GM12892 (cell line): Measurements from ENCODE around the gene SLC39A9.
A peak's percentile ranks its signal among the peaks of the same experiment; 100 is the strongest.

Source experiments
- DNase-seq: peaks from one replicate; pipeline ENCODE4 v3.0.0; 2011; ENCODE audit not compliant: insufficient read length
- FAIRE-seq: peaks from 2 replicates; lab custom pipeline; 2011; peaks lifted over from hg19 to GRCh38; lab: Jason Lieb, UNC
- POLR2A ChIP-seq: IDR thresholded peaks from 2 replicates; pipeline ENCODE4 v1.6.1; 2011; ENCODE audit warnings: low read depth, low read length, control low read depth
- POLR2AphosphoS5 ChIP-seq: IDR thresholded peaks from 2 replicates; pipeline ENCODE4 v1.6.1; 2011; ENCODE audit warnings: low read depth, low read length, control low read depth
- TAF1 ChIP-seq: IDR thresholded peaks from 2 replicates; pipeline ENCODE4 v1.6.1; 2011; ENCODE audit warnings: low read depth, mild to moderate bottlenecking, control low read depth, low read length, borderline replicate concordance

The SLC39A9 gene

DNA sequence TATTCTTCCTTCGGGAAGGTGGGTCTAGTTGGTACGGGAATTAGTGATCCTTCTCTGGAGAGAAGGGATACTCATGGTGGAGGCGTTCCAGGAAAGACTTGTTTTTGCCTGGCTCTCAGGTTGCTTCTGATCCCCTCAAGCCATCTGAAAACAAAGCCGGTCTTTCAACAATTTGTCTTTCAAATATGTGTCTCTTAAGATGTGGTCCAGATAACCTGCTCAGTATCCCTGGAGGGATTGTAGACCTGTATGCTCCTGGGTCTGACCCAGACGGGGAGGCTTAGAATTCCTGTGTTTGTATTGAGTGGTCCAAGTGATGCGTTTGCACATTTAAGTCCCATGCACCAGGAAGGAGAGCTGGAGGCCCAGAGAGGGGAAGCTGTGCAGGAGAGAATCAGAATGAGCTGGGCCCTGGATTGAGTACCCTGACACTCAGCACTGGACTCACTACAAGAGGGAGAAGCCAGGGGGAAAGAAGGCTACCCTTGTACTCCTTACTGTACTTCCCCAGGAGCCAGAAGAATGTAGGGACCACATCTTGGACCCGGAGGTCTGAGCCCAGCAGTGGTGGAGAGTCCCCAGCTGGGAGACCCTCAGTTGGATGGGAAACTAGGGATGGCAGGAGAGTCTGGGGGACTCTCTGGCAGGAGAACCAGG, 40.8 kb upstream of the SLC39A9 start:
- peak; percentile 17 for FAIRE-seq
- TF ChIP-seq POLR2AphosphoS5 (no peak), POLR2A (no peak), TAF1 (no peak)
- DNase-seq = no peak

DNA sequence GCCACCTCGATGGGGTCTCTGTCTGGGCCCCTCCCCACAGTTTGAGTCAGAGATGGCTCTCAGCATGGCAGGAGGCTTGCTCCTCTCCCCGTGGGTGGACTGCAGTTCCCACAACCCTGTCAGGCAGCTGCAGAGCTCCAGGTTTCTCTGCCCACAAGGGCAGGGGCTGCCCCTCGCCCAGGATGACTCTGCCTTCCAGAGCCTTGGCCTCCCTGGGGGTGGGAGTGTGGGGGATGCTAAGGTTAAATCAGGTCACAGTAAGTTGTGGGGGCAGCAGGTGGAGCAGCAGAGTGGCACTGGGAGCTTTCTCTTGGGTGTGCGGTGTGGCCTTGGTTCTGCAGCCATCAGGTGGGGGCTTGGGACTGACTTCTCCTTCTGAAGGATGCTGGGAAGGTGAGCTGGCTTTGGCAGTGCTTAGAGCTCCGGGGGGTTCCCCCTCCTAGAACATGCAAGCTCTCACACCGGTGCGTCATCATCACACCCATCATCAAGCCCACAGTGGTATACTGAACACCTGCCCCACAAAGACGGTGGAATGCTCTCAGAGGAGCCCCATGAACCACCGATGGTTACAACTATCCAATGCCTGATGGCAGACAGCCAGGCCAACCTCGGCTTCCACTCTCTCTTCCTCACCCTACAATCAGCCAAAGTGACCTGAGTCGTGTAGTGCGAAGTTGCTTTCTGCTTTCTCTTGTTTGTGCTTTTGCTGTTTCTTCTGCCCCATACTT, 40.1 kb upstream of the SLC39A9 start:
- no peak for DNase-seq
- peak; percentile 5 for FAIRE-seq
- no peak for TF ChIP-seq TAF1

DNA sequence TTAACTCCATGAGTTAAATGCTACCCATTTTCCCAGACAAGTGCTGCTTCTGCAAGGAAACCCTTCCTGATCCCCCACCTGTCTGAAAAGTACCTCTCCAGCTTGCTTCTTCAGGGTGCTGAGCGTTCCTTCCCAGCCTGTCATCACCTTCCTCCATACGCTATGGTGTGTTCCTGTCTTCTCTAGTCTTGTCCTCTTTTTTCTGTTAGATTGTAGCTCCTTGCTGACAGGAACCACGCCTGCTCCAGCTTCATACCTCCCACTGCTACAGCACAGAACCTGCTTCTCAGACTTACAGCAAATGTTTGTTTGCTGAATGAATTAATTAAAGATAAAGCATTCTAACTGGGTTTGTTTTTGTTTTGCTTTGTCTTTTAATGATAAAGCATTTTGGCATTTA, 39.5 kb upstream of the SLC39A9 start:
- TF ChIP-seq POLR2AphosphoS5 (no peak), POLR2A (no peak), TAF1 (no peak)
- FAIRE-seq = no peak
- DNase-seq = no peak

DNA sequence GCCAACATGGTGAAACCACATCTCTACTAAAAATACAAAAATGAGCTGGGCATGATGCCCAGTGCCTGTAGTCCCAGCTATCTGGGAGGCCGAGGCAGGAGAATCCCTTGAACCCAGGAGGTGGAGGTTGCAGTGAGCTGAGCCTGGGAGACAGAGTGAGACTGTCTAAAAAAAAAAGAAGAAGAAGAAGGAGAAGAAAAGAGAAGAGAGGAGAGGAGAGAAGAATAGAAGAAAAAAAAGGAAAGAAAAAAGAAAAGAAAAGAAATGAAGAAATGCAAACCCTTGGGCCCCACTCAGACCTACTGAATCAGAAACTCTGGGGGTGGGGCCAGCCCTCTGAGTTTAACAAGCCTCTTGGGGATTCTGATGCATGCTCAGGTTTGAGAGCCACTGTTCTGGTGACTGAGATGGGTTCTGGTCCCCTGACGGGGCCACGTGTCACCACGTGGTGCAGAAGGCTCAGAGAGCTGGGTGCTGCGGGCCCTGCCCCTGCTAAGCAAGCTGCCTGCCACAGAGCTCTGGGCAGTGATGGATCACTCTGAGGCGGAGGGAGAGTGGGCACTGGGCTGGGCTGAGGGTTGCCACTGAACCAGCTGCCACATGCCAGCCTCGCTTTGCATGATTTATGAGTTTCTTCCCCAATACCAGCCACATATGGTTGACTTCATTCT, 37.9 kb upstream of the SLC39A9 start:
- DNase-seq (no peak), FAIRE-seq (peak; percentile 62)
- no peak for TF ChIP-seq TAF1
- TF ChIP-seq POLR2A = no peak
- TF ChIP-seq POLR2AphosphoS5 = no peak

DNA sequence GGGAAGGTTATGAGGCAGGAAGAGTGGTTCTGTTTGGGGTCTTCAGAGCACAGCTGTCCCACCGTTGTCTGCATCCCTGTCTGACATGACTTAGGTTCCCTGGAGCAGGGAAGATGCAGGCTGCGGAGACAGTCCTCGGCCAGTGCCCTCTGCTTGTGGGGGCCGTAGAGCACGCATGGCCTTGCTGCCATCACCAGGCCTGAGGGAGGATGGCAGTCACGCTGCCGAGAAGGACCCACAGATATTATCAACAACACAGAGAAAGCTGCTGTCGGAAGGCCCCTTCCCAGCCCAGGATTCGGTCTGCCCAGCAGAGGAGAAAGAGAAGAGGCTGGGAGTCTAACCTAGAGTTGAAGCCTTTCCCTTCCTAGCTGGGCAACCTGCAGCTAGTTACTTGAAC, 35.4 kb upstream of the SLC39A9 start:
- TF ChIP-seq POLR2AphosphoS5 (no peak), TAF1 (no peak), POLR2A (no peak)
- DNase-seq (no peak), FAIRE-seq (no peak)

DNA sequence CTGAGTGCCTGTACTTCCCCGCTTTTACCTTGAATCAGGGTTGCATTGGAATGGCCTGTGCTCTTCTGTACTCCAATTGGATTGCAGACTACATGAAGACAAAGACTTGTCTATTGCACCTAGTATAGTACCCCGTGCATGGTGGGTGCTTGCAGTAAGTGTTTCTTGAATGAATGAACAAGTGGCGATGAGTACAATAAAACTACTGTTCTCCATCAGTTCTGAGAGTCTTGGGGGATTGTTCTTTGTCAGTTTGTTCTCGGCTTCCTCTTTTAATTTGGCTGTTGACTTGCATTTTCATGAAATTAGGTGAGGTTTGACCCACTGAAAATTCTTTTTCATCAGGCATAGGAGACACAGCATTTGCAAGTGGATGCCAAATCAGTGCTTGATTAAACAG, 34.5 kb upstream of the SLC39A9 start:
- FAIRE-seq (no peak), DNase-seq (no peak)
- TF ChIP-seq POLR2AphosphoS5 = no peak
- TF ChIP-seq POLR2A = no peak
- no peak for TF ChIP-seq TAF1

DNA sequence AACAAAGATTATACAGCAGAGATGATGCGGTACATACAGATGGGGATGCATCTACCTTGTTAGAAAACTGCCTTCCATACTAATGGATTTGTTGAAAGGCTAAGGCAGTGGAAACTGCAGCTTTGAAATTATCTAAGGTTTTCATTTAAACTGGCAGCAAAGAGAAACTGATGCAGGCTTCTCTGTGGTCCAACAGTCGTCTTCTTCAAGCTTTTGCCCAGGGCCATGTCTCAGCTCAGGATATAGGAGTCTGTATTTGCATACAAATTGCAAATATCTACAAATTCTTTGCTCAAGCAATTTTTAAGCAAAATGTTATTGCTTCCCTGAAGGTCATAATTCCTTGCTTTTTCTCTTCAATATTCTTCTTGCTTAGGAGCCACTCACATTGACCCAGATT, 34.1 kb upstream of the SLC39A9 start:
- no peak for FAIRE-seq
- TF ChIP-seq TAF1 = no peak
- TF ChIP-seq POLR2A = no peak
- no peak for TF ChIP-seq POLR2AphosphoS5
- DNase-seq = no peak

DNA sequence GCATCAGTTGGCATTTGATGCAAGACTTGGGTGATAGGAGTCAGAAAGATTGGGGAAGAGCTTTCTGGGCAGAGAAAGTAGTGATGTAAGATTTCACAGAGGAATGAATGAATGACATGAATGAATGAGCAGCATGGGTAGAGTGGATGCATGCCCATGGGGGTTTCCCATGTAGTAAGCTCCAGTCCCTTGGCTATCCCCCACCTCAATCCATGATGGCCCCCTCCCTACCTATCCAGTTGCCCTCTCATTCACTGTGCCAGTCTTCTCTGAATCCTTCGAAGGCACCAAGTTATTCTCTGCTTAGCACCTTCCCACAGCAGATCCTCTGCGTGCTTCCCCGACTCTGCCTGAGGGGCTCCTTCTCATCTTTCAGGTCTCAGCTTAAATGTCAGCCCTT, 32.4 kb upstream of the SLC39A9 start:
- DNase-seq (no peak), FAIRE-seq (no peak)
- TF ChIP-seq POLR2A (no peak), POLR2AphosphoS5 (no peak), TAF1 (no peak)

DNA sequence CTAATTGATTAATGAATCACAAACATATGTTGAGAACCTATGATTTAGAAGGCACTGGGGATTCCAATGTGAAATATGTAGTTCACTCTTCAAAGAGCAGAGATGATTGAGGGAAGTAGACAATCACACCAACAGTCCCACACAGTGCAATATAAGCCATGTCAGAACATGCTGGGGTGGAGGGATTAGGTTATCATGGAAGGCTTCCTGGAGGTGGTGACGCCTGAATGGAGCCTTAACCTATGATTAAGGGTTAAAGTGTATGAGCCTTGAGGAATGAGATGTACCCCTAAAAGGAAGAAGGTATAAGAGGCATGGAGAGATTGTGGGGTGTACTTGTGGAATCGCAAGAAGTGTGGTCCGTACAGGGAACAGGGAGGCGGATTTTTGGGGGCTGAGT, 31.7 kb upstream of the SLC39A9 start:
- no peak for TF ChIP-seq POLR2AphosphoS5
- no peak for TF ChIP-seq TAF1
- no peak for TF ChIP-seq POLR2A
- FAIRE-seq (no peak), DNase-seq (no peak)

DNA sequence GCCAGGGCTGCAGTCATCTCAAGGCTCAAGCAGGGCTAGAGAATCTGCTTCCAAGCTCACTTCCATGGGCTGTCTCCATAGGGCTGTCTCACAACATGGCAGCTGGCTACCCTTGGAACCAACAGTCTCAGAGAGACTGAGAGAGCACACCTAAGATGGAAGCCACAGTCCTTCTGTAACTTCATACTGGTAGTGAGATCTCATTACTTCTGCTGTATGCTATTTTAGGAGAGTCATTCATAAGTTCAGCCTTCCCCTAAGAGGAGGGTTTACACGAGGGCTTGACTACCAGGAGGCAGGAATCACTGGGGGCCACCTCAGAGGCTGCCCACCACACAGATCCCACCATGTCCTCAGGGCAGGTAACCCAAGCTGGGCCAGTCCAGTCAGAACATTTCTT, 30.1 kb upstream of the SLC39A9 start:
- no peak for DNase-seq
- TF ChIP-seq POLR2A (no peak), TAF1 (no peak), POLR2AphosphoS5 (no peak)
- FAIRE-seq = no peak

DNA sequence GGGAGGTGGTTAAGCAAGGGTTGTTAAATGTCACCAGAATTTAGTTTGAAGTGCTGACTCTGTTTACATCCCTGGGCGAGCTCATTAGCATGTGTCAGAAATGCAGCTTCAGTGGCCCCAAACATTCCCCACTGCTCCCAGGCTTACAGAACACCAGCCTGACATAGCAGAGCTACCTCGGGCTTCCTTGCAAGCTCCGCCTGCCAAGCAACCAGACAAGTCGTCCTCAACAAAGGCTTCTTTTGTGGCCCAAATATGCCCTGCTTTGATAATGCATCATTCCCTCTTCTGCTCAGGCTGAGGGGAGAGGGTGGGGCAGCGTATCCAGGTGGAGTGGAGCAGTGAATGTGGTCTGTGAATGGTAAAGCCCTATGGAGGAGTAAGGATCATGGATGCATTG, 28.4 kb upstream of the SLC39A9 start:
- TF ChIP-seq POLR2A (no peak), POLR2AphosphoS5 (no peak), TAF1 (no peak)
- FAIRE-seq = no peak
- DNase-seq = no peak
